22Rv1 (cell line): ENCODE results near the gene MYO3A.

ENCODE experiments used
- H3K27ac ChIP-seq: fragments of 450-650 bp; 2 replicates; pipeline ENCODE4 v1.5.1; 2017
- CTCF ChIP-seq: fragments of 450-650 bp; IDR thresholded peaks from 2 replicates; pipeline ENCODE4 v1.5.1; 2017; ENCODE audit warnings: mild to moderate bottlenecking
- ZFX ChIP-seq: fragments of 450-650 bp; IDR thresholded peaks from 2 replicates; pipeline ENCODE4 v1.6.1; 2017; ENCODE audit warnings: antibody characterized with exemption, borderline replicate concordance

Gene MYO3A

GRCh38 chr10:25901199-25901598 lies 32.8 kb upstream of the MYO3A start:
- no peak overlapping the region for H3K27ac ChIP-seq
- no peak for TF ChIP-seq ZFX
- TF ChIP-seq CTCF: no peak

DNA sequence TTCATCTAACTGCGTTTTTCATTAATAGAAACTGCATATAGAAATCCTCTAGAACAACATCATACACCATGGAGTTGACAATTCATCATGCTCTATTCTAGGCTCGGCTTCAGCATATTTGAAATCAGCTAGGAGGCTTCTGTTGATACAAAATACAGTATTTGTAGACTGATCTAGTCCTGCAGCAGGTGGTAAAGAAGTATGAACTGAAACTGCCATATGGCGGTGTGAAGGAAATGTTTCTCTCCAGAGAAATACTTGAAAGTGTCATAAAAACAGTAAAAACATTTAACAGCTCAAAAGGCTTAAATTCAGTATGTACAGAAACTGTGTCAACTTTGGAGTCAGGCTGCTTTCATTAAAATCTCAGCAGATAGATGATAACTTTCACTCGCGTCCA lies 32.0 kb upstream of the MYO3A start:
- no peak overlapping the region for H3K27ac ChIP-seq
- TF ChIP-seq ZFX: no peak
- no peak for TF ChIP-seq CTCF

GRCh38 chr10:25907261-25907660 lies 26.8 kb upstream of the MYO3A start:
- H3K27ac ChIP-seq: no peak overlapping the region
- TF ChIP-seq CTCF (no peak), ZFX (no peak)

- no peak overlapping the region for H3K27ac ChIP-seq
- TF ChIP-seq ZFX (no peak), CTCF (no peak)
Measured at GRCh38 chr10:25912866-25913265, 21.2 kb upstream of the MYO3A start.

- no peak for TF ChIP-seq ZFX
- no peak for TF ChIP-seq CTCF
- H3K27ac ChIP-seq: no peak overlapping the region
Measured at GRCh38 chr10:25914776-25915175, 19.3 kb upstream of the MYO3A start.

GRCh38 chr10:25934621-25935139 lies 651 bp downstream of the MYO3A start:
- TF ChIP-seq ZFX: no peak
- TF ChIP-seq CTCF: peak; percentile 50
- H3K27ac ChIP-seq: no peak overlapping the region

GRCh38 chr10:25938405-25938804 lies 4.4 kb downstream of the MYO3A start:
- no peak overlapping the region for H3K27ac ChIP-seq
- TF ChIP-seq CTCF (no peak), ZFX (no peak)
